H1 (cell line): ENCODE data around the gene PEAK1. TPM values are rescaled to one million over a fixed set of nuclear protein-coding genes. Genes with fewer than 3 reads are reported as not detected.

Experiments
- polyA plus RNA-seq, 7 experiments: library from polyadenylated mRNA; depleted of rRNA in 3 of 7; stranded (reverse) in 5 of 7; unstranded in 2 of 7; fragments of >200 nt in 5 of 7; fragments of 200-250 nt in 2 of 7; gene quantifications; 1 replicate in 5 of 7; 2 replicates in 1 of 7; 4 replicates in 1 of 7; pipeline versions ENCODE4 v1.2.1 to v1.2.3, GENCODE V29; 2011 to 2013; ENCODE audit warnings: missing spikeins in 2 of 7, mixed read lengths in 2 of 7
- total RNA-seq: library from RNA; stranded (reverse); fragmentation: NEBNext Ultra II Directional; extraction: Animal tissue kit (Norgen Biotek cat#: 25700); gene quantifications from 2 replicates; pipeline ENCODE4 v1.2.1, GENCODE V29; 2021
- TF ChIP-seq, protein P1 (sequence below): fragments of 300-600 bp; sonication (generic); IDR thresholded peaks from 2 replicates; pipeline ENCODE4 v1.7.1; 2012; ENCODE audit warnings: low read length, moderate library complexity, mild to moderate bottlenecking, inconsistent platforms; ENCODE audit not compliant: insufficient replicate concordance

PEAK1 gene
- total and polyA plus RNA-seq, 2 of the 8 experiments (the other 6 are each of a cell fraction or from before 2014, with no cell fraction given) = 8.8 to 44.8 TPM

GRCh38 chr15:77291107-77291506 lies 128.8 kb downstream of the PEAK1 start (continued):
- TF ChIP-seq, protein P1, sequence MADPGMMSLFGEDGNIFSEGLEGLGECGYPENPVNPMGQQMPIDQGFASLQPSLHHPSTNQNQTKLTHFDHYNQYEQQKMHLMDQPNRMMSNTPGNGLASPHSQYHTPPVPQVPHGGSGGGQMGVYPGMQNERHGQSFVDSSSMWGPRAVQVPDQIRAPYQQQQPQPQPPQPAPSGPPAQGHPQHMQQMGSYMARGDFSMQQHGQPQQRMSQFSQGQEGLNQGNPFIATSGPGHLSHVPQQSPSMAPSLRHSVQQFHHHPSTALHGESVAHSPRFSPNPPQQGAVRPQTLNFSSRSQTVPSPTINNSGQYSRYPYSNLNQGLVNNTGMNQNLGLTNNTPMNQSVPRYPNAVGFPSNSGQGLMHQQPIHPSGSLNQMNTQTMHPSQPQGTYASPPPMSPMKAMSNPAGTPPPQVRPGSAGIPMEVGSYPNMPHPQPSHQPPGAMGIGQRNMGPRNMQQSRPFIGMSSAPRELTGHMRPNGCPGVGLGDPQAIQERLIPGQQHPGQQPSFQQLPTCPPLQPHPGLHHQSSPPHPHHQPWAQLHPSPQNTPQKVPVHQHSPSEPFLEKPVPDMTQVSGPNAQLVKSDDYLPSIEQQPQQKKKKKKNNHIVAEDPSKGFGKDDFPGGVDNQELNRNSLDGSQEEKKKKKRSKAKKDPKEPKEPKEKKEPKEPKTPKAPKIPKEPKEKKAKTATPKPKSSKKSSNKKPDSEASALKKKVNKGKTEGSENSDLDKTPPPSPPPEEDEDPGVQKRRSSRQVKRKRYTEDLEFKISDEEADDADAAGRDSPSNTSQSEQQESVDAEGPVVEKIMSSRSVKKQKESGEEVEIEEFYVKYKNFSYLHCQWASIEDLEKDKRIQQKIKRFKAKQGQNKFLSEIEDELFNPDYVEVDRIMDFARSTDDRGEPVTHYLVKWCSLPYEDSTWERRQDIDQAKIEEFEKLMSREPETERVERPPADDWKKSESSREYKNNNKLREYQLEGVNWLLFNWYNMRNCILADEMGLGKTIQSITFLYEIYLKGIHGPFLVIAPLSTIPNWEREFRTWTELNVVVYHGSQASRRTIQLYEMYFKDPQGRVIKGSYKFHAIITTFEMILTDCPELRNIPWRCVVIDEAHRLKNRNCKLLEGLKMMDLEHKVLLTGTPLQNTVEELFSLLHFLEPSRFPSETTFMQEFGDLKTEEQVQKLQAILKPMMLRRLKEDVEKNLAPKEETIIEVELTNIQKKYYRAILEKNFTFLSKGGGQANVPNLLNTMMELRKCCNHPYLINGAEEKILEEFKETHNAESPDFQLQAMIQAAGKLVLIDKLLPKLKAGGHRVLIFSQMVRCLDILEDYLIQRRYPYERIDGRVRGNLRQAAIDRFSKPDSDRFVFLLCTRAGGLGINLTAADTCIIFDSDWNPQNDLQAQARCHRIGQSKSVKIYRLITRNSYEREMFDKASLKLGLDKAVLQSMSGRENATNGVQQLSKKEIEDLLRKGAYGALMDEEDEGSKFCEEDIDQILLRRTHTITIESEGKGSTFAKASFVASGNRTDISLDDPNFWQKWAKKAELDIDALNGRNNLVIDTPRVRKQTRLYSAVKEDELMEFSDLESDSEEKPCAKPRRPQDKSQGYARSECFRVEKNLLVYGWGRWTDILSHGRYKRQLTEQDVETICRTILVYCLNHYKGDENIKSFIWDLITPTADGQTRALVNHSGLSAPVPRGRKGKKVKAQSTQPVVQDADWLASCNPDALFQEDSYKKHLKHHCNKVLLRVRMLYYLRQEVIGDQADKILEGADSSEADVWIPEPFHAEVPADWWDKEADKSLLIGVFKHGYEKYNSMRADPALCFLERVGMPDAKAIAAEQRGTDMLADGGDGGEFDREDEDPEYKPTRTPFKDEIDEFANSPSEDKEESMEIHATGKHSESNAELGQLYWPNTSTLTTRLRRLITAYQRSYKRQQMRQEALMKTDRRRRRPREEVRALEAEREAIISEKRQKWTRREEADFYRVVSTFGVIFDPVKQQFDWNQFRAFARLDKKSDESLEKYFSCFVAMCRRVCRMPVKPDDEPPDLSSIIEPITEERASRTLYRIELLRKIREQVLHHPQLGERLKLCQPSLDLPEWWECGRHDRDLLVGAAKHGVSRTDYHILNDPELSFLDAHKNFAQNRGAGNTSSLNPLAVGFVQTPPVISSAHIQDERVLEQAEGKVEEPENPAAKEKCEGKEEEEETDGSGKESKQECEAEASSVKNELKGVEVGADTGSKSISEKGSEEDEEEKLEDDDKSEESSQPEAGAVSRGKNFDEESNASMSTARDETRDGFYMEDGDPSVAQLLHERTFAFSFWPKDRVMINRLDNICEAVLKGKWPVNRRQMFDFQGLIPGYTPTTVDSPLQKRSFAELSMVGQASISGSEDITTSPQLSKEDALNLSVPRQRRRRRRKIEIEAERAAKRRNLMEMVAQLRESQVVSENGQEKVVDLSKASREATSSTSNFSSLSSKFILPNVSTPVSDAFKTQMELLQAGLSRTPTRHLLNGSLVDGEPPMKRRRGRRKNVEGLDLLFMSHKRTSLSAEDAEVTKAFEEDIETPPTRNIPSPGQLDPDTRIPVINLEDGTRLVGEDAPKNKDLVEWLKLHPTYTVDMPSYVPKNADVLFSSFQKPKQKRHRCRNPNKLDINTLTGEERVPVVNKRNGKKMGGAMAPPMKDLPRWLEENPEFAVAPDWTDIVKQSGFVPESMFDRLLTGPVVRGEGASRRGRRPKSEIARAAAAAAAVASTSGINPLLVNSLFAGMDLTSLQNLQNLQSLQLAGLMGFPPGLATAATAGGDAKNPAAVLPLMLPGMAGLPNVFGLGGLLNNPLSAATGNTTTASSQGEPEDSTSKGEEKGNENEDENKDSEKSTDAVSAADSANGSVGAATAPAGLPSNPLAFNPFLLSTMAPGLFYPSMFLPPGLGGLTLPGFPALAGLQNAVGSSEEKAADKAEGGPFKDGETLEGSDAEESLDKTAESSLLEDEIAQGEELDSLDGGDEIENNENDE = no peak
